IMR-90 (cell line): ENCODE data around the gene EFCAB10.

ENCODE experiments used
- CTCF ChIP-seq: conservative IDR thresholded peaks from 2 replicates; pipeline ENCODE4 v1.5.1; 2012; ENCODE audit warnings: mild to moderate bottlenecking, low read depth, low read length, improper control_type of control experiment
- POLR2A ChIP-seq: IDR thresholded peaks from 2 replicates; pipeline ENCODE4 v1.6.1; 2012; ENCODE audit warnings: mild to moderate bottlenecking, low read depth, low read length
- SMC3 ChIP-seq: fragments of 150-350 bp; IDR thresholded peaks from 2 replicates; pipeline ENCODE4 v1.6.1; 2016; ENCODE audit warnings: low read depth, mild to moderate bottlenecking, antibody characterized with exemption, low read length, moderate library complexity

- TF ChIP-seq CTCF: no peak
- no peak for TF ChIP-seq SMC3
- TF ChIP-seq POLR2A: no peak
Measured at GRCh38 chr7:105532709-105533460, 48.4 kb downstream of the EFCAB10 start.
